Stimulated activated CD8-positive, alpha-beta memory T cell treated with anti-CD3 and anti-CD28 coated beads, Interleukin-12 subunit alpha, Interleukin-12 subunit beta, amount 100 ng/mL, for 24 hours (primary cell): ENCODE data around the gene EVI2A.
"Not testable (repeated sequence)": the region's sequence is repeated elsewhere in the genome, so short reads cannot be mapped to it uniquely, and the experiment has no call there.

Source experiments
- DNase-seq: peaks from one replicate; pipeline ENCODE4 v3.0.0-alpha.2; 2020; ENCODE audit errors: extremely low read depth

EVI2A gene

DNA sequence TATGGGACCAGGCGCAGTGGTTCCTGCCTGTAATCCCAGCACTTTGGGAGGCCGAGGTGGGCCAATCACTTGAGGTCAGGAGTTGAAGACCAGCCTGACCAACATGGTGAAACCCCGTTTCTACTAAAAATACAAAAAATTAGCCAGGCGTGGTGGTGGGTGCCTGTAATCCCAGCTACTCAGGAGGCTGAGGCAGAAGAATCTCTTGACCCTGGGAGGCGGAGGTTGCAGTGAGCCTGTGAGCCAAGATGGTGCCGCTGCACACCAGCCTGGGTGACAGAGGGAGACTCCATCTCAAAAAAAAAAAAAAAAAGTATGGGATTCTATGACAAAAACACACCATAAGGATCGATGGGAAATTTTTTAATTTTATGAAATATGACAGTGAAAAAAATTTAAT is 9.2 kb downstream of the EVI2A start:
- not testable (repeated sequence) for DNase-seq

DNA sequence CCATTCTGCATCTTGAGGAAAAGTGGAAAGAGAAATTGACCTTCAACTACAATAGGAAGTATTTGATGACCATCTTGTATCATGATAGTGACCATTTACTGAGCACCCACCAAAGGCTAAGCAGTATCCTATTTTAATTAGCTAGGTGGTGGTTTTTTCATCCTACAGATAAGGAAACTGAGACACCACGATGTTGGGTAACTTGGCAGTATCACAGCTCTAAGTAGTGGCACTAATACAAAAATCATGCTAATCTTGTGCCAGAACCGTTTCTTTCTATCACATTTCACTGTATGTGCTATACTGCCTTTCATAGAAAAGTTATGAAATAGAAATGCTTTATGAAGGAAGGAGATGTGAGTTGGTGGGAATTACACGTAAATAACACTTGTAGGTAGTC is 9.9 kb downstream of the EVI2A start:
- no peak for DNase-seq

- DNase-seq = no peak
Measured at GRCh38 chr17:31310886-31311285, 10.5 kb downstream of the EVI2A start.

GRCh38 chr17:31310260-31310659 is 11.2 kb downstream of the EVI2A start:
- no peak for DNase-seq

DNA sequence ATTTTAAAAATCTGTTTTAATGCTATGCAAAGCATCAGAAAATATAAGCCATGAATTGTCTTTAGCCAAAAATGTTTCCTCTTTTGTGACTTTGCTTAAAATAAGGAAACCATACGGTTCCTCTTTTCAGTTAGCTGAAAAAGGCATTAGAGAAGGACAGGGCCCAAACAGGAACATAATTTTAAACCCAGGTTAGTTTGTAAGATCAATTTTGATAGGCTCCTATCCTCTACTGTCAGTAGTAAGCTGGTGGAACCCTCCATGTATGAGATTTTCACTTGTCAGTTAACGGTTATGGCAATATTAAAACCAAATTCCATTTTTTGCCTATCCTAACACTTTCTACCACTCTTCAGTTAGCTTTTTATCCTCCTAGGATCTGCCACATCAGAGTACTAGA is 11.9 kb downstream of the EVI2A start:
- DNase-seq = no peak

DNA sequence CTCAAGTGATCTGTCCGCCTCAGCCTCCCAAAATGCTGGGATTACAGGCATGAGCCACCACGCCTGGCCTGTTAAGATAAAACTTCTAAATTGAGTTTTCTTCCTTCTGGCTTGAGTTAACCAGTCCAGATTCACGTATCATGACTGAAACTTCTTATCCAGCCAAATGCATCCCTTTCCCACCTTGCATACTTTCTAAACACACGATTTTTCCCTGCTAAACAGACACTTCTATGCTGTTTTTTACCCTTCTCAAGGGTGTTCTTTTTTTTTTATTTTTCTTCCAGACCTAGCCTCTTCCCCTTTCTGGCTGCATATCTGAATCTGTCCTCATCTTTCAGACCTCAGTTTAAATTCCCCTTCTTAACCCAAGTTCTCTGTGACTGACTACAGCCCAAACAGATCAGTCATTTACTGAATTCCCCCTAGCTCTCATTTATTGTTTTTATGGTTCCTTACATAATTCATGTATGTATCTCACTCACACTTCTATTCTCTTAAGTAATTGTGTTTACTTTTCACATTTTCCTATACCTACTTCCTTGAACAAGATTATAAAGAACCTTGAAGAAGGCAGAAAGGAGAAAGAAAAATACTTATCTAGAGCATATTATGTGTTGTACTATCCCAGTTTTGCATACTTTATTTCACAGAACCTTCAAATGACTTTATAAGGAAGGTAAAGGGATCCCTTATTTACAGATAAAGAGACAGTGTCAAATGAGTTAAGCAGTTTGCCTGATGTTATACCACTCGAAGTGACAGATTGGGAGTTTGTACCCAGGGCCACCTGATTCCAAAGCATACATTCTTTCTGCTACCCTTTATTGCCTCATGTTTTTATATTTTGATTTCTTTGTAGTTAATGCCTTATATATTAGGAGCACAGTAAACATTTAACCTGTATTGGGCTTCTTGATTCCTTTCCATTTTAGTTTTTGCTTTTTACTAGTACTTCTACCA is 12.8 kb downstream of the EVI2A start:
- no peak for DNase-seq

GRCh38 chr17:31307640-31308039 is 13.8 kb downstream of the EVI2A start:
- DNase-seq = no peak

DNA sequence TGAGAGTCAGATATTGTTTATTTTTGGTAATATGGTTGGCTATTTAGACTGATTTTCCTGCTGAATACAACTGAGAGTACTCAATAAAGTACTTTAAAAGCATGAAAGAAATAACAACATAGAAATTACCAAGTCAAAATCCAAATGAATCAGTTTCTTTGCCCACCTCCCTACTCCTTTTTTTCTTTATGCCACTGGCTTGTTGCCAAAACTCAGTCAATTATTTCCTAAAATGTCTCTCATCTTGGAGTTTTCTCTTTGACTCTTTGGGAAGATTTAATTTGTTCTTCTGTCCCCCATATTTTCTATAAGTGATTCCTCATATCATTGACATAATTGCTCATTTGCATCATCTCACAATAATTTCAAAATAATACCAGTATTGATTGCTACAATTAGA is 21.8 kb downstream of the EVI2A start:
- DNase-seq = no peak

DNA sequence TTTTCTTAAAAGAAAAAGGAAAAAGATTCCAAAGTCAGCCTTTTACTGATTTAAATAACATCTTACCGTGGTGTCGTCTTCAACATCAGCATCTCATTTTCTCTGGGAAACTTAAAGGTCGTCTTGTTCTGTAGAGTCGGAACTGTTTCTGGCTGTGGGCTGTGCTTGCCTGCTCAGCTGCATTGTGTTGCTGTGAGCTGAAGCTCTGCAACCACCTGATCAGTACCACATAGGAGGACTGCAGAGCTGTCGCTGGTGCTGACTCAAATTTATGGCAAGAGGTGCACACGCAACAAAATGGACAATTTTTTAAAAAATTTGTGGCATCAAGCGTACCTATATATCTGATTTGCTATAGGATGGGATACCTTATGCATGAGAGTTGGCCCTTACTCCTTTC is 24.3 kb downstream of the EVI2A start, which contains the start of gene OMG:
TSS of gene OMG (minus strand) at position 150 of the 400 bp plus-strand sequence. CDS start 908 bp downstream, outside the sequence.
- no peak for DNase-seq

DNA sequence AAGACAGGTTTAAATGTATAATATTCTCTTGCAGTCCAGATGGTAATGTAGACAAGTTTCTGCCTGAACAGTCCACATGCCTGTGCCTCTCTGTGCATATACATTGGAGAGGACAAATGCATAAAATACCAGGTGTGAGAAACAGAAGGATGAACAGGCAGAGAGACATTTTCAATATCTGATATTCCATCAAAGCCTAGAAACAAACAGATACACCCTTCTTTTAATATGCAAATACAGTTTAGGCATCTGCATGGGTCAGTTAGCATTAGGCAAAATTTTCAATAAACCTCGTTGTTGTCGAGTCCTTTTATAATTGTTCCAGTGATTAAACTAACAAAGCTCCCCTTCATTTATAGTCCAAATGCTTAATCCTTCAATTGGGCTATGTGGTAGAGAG is 25.3 kb downstream of the EVI2A start:
- DNase-seq = no peak

DNA sequence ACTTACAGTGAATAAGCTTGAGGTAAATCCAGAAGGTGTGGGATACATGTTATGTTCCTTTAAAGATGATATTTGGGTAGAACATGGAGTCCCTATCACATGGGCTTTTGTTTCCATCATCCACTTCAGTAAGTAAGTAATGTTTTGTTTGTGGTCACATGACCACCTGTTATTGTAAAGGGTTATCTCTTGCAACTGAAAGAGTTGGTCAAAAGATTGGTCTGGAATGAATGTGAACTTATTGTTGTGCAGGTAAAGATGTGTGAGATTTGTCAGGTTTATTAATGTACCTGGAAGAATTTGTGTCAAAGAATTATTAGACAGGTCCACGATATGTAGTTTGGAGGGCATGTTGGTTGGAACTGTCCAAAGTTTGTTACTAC is 25.9 kb downstream of the EVI2A start:
- DNase-seq = no peak

GRCh38 chr17:31294820-31295488 is 26.5 kb downstream of the EVI2A start:
- no peak for DNase-seq

- no peak for DNase-seq
Measured at GRCh38 chr17:31294231-31294630, 27.2 kb downstream of the EVI2A start.

GRCh38 chr17:31293581-31293980 is 27.8 kb downstream of the EVI2A start:
- no peak for DNase-seq

DNA sequence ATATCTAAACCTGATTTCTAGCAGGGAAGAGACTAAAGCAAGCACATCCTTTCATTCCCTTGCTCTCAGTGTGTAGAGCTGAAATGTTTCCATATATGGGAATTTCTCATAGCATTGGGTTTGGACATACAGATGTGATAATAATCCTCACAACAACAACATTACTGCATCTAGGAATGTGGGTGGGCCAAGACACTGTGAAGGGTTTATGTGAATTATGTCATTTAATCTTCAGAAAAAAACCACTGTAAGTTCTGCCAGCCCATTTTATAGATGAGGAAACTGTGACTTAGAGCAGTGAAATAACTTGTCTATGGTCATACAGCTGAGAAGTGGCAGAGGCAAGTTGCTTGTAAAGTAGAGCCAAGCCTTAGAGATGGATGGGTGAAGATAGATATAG is 29.6 kb downstream of the EVI2A start:
- no peak for DNase-seq

DNA sequence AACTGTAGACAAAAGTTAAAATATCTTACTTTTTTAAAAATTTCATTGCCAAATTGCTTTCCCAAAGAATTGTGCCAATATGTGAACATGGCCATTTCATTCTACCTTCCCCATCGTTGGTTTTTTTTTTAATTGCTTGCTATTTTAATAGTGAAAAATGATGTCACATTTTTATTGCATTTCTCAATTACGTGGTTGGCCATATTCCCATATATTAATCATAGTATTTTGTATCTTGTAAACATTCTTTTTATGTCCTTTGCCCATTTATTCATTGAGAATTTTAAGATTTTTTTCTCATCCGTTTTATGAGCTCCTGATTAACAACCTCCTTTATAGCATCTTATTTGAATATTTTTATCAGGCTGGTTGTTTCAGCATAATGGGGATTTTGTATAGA is 31.6 kb downstream of the EVI2A start:
- no peak for DNase-seq

- not testable (repeated sequence) for DNase-seq
Measured at GRCh38 chr17:31287932-31288331, 33.5 kb downstream of the EVI2A start.

DNA sequence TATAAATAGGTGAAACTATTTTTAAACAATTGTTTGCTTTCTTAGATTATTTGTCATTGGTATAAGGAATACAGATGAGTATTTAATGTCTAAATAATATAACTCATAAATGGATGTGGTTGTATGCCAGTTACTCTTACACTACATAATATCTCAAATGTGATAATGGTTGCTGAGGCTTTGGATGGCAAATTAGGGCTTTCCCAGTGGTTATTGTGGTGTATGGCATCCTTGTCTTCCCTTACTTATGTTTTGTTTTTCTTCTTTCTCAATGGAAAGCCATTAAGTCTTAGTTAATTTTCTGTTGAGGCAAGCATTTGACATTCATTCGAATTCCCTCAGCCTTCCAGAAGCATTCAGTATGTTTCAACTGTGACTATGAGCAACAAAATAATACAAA is 34.8 kb downstream of the EVI2A start:
- DNase-seq = no peak

DNA sequence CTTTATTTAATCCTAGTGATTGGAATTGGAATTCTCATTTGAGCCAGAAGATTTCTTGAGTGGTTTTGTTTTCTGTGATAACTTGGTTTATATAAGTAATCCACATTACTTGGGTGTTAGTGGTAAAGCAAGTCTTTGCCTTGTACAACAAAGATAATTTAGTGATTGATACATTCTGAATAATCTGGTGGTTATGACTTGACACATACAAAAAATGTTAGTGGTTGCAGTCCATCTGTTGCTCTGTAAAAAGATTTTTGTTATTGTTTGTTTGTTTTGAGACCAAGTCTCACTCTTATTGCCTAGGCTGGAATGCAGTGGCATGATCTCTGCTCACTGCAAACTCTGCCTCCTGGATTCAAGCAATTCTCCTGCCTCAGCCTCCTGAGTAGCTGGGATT is 37.6 kb downstream of the EVI2A start:
- no peak for DNase-seq

DNA sequence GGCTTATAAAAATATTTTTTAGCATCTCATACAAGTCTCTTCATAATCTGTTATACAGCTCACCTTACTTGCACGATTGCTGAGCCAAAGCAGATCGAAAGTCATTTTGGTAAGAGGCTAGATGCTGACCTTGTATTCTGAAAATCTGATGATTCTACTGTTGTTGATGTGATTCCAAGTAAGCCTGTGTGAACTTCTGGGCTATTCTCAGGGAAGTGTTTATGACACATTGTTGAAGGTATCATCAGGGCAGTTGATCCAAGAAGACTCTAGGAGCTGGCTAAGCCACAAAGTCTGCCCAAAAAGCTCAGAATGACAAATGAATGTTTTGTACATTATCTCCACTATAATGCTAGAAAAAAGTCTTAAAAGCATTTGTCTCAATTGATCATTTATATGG is 40.4 kb downstream of the EVI2A start:
- DNase-seq = no peak

DNA sequence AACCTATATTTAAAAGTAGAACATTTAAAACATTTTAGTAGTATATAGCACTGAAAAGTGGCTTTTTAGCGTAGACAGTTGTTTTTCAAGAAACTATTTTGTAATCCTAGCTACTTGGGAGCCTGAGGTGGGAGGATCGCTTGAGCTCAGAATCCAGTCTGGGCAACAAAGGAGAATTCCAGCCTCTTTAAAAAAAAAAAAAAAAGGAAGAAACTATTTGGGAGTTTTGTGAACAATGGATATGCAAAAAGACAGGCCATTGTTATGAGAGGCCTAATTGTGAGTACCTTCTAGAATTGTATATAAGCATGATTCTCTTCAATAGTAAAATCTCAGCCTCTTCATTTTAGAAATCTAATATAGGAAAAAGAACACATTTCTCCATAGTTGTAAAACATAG is 42.0 kb downstream of the EVI2A start:
- DNase-seq = no peak

DNA sequence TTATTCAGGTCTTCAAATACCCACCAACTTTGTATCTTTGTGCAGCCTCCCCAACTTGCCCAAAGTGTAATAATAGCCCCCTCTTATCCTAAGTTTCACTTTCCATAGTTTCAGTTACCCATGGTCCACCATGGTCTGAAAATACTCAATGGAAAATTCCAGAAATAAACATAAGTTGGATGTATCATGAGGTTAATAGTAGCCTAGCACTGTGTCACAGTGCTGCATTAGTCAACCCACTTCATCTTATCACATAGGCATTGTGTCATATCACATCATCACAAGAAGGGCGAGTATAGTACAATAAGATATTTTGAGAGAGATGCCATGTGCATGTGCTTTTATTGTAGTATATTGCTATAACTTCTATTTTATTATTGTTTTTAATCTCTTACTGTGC is 46.3 kb downstream of the EVI2A start:
- no peak for DNase-seq

DNA sequence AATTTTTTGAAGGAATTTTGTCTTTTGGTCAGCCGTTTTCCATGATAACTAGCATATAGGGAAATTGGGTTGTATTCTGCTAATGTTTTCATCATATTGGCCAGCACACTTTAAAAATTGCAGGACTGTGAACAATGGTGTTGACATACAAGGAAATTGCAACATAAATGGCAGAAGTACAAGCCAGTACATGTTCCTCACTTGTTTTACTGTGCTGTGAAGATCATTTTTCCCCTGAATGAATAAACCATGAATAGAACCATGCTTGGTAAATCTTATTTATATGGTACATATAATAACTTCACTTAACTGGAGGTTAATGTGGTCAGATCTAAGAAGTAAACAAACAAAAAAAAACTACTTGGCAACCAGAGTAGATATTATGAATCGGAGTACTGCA is 47.2 kb downstream of the EVI2A start:
- no peak for DNase-seq
